ENCODE results near the gene GTF3C4.

GRCh38 chr9:132637351-132637750 is 32.9 kb upstream of the GTF3C4 start:
- TF ChIP-seq CTCF (conservative IDR thresholded peaks at IDR 0.05; ENCODE audit: low read depth, low read length) (no peak), EZH2 (IDR thresholded peaks at IDR 0.05; ENCODE audit: borderline replicate concordance, low read depth, low read length, poor library complexity, severe bottlenecking) (no peak)

Measured in A673 (cell line).